ENCODE results near the gene OR6B2.
A peak's percentile ranks its signal among the peaks of the same experiment; 100 is the strongest.

The OR6B2 gene

DNA sequence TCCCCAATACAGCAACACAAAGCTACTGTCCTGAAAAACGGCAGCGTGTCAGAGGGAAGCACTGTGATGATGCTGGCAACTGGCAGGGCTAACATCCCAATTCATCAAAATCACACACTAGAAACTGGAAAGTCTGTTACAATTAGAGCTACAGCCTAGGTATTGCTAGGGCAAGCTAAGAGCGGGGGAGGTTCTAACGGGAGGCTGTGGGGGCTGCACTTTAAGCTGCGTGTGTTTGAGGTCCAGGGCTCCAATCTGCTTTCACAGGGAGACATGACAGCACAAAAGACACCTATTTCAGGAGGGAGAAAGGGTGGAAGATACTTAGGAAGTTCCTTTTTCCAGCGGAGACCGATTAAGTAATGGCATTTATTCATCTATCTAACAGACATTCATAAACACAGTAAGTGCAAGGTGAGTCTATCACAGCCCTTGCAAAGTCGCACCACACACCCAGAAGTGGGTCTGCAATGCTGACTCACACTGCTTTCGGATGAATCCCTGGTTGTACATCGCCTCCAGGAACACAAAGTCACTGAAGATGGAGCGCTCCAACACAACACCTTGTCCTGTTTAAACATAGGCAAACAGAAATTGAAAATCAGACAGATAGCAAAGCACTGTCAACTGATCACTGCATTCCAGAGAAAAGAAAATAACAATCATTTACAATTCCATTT is 12.0 kb downstream of the OR6B2 start:
- Histone ChIP-seq H3K36me3 (ENCODE audit: insufficient read depth, low read length) (peaks cover 75% of the 10 kb centered on the region; the same call in 1 of the 2 replicates), H3K27me3 (ENCODE audit: insufficient read depth, low read length, poor library complexity, severe bottlenecking) (no peaks in the 10 kb centered on the region), H3K4me1 (ENCODE audit: insufficient read depth, low read length, poor library complexity, severe bottlenecking) (peaks cover 14% of the 10 kb centered on the region), H4K20me1 (ENCODE audit: insufficient read depth, low read length, poor library complexity, severe bottlenecking) (peaks cover 12% of the 10 kb centered on the region), H2AFZ (ENCODE audit: low read length) (no peak overlapping the region), H3K4me2 (ENCODE audit: low read depth, low read length, poor library complexity, severe bottlenecking) (no peak overlapping the region), H3K79me2 (ENCODE audit: insufficient read depth, low read length) (peaks cover 35% of the 10 kb centered on the region), H3K9me2 (replicated peaks; ENCODE audit: low read depth, low read length) (no peaks in the 10 kb centered on the region), H3K9ac (ENCODE audit: low read depth, low read length, poor library complexity, severe bottlenecking) (no peak overlapping the region), H3K9me3 (ENCODE audit: insufficient read depth, low read depth, low read length) (no peaks in the 10 kb centered on the region), H3F3A (ENCODE audit: low read depth) (peaks cover 3% of the 10 kb centered on the region; the same call in 1 of the 2 replicates), H3K4me3 (ENCODE audit: low read length, poor library complexity, severe bottlenecking) (no peak overlapping the region)
- TF ChIP-seq EZH2phosphoT487 (IDR thresholded peaks at IDR 0.05; ENCODE audit: borderline replicate concordance): no peak
- TF ChIP-seq, protein P1, sequence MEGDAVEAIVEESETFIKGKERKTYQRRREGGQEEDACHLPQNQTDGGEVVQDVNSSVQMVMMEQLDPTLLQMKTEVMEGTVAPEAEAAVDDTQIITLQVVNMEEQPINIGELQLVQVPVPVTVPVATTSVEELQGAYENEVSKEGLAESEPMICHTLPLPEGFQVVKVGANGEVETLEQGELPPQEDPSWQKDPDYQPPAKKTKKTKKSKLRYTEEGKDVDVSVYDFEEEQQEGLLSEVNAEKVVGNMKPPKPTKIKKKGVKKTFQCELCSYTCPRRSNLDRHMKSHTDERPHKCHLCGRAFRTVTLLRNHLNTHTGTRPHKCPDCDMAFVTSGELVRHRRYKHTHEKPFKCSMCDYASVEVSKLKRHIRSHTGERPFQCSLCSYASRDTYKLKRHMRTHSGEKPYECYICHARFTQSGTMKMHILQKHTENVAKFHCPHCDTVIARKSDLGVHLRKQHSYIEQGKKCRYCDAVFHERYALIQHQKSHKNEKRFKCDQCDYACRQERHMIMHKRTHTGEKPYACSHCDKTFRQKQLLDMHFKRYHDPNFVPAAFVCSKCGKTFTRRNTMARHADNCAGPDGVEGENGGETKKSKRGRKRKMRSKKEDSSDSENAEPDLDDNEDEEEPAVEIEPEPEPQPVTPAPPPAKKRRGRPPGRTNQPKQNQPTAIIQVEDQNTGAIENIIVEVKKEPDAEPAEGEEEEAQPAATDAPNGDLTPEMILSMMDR (conservative IDR thresholded peaks at IDR 0.05; ENCODE audit: low read length): no peak

DNA sequence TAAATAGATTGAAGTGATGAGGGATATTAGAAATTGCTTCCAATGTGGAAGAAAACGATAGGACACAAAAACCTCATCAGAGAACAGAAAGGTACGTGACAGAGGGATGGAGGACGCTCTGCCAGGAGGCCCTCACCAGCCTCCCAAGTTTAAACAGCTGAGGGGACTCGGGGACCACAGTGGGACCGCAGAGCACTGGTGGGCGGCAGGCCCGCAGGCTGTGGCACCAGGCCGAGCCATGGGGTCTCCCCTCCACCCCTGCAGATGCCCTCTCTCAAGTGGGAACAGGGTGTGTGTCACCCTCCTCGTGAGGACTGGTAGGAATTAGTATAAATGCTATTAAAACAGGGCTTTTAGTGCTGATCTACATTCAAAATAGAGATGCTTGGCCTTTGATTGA is 15.9 kb downstream of the OR6B2 start:
- no peak overlapping the region for H2AFZ ChIP-seq (ENCODE audit: low read length)
- no peaks in the 10 kb centered on the region for H3K9me3 ChIP-seq (ENCODE audit: insufficient read depth, low read depth, low read length)
- H3K9me2 ChIP-seq (replicated peaks; ENCODE audit: low read depth, low read length): no peaks in the 10 kb centered on the region
- H3K4me3 ChIP-seq (ENCODE audit: low read length, poor library complexity, severe bottlenecking): no peak overlapping the region
- H3K4me1 ChIP-seq (ENCODE audit: insufficient read depth, low read length, poor library complexity, severe bottlenecking): no peaks in the 10 kb centered on the region
- no peak overlapping the region for H3K4me2 ChIP-seq (ENCODE audit: low read depth, low read length, poor library complexity, severe bottlenecking)
- TF ChIP-seq EZH2phosphoT487 (IDR thresholded peaks at IDR 0.05; ENCODE audit: borderline replicate concordance): no peak
- TF ChIP-seq, protein P1 (conservative IDR thresholded peaks at IDR 0.05; ENCODE audit: low read length): no peak
- H3K79me2 ChIP-seq (ENCODE audit: insufficient read depth, low read length): peaks cover 4% of the 10 kb centered on the region; the same call in 1 of the 2 replicates
- no peaks in the 10 kb centered on the region for H3K27me3 ChIP-seq (ENCODE audit: insufficient read depth, low read length, poor library complexity, severe bottlenecking)
- no peak overlapping the region for H3K9ac ChIP-seq (ENCODE audit: low read depth, low read length, poor library complexity, severe bottlenecking)
- no peaks in the 10 kb centered on the region for H4K20me1 ChIP-seq (ENCODE audit: insufficient read depth, low read length, poor library complexity, severe bottlenecking)
- H3K36me3 ChIP-seq (ENCODE audit: insufficient read depth, low read length): peaks cover 84% of the 10 kb centered on the region; the same call in 1 of the 2 replicates
- no peaks in the 10 kb centered on the region for H3F3A ChIP-seq (ENCODE audit: low read depth)

DNA sequence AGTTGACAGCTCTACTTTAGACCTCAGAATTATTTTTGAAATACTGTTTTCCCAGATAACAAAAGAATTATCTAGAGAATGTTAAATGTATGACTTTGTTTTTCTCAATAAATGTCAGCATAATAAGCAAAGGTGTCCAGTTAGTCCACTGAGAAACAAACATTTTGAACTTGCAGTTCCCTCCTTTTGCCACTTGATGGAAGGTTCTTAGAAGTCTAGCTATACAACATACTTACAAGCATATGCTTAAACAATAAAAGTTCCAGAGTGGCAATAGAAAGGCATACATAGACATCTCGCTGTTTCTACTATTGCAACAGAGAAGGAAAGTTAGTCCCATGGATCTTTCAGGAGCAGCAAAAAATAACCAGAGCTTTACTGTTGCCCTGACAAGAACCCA is 16.9 kb downstream of the OR6B2 start:
- TF ChIP-seq, protein P1 (conservative IDR thresholded peaks at IDR 0.05; ENCODE audit: low read length): peak; percentile 35; the same call in 1 of the 2 replicates
- no peak for TF ChIP-seq EZH2phosphoT487 (IDR thresholded peaks at IDR 0.05; ENCODE audit: borderline replicate concordance)
- H3F3A ChIP-seq (ENCODE audit: low read depth): no peaks in the 10 kb centered on the region
- no peak overlapping the region for H3K4me2 ChIP-seq (ENCODE audit: low read depth, low read length, poor library complexity, severe bottlenecking)
- peaks cover 4% of the 10 kb centered on the region; the same call in 1 of the 2 replicates for H3K79me2 ChIP-seq (ENCODE audit: insufficient read depth, low read length)
- H3K4me3 ChIP-seq (ENCODE audit: low read length, poor library complexity, severe bottlenecking): no peak overlapping the region
- H3K4me1 ChIP-seq (ENCODE audit: insufficient read depth, low read length, poor library complexity, severe bottlenecking): no peaks in the 10 kb centered on the region
- no peaks in the 10 kb centered on the region for H3K27me3 ChIP-seq (ENCODE audit: insufficient read depth, low read length, poor library complexity, severe bottlenecking)
- no peak overlapping the region for H2AFZ ChIP-seq (ENCODE audit: low read length)
- H3K36me3 ChIP-seq (ENCODE audit: insufficient read depth, low read length): peaks cover 77% of the 10 kb centered on the region; the same call in 1 of the 2 replicates
- no peaks in the 10 kb centered on the region for H3K9me3 ChIP-seq (ENCODE audit: insufficient read depth, low read depth, low read length)
- no peak overlapping the region for H3K9ac ChIP-seq (ENCODE audit: low read depth, low read length, poor library complexity, severe bottlenecking)
- H3K9me2 ChIP-seq (replicated peaks; ENCODE audit: low read depth, low read length): no peaks in the 10 kb centered on the region
- H4K20me1 ChIP-seq (ENCODE audit: insufficient read depth, low read length, poor library complexity, severe bottlenecking): no peaks in the 10 kb centered on the region
